Vagina (tissue), 2 donors: Measurements from ENCODE around the gene TM7SF2. TPM values are rescaled to one million over a fixed set of nuclear protein-coding genes. Genes with fewer than 3 reads are reported as not detected.

ENCODE experiments used
- DNase-seq, 2 donors: peaks; one replicate each; pipeline ENCODE4 v3.0.0-alpha.2; 2017; ENCODE audit errors: extremely low spot score in 2 of 2
- H3K27ac ChIP-seq: fragments of 200-600 bp; sonication (generic); one replicate; pipeline ENCODE4 v1.5.1; 2019
- H3K27me3 ChIP-seq: fragments of 200-600 bp; sonication (generic); one replicate; pipeline ENCODE4 v1.5.1; 2019
- H3K36me3 ChIP-seq, 2 donors: fragments of 200-600 bp; sonication (generic); one replicate each; pipeline ENCODE4 v1.5.1; 2017 to 2019
- H3K4me1 ChIP-seq: fragments of 200-600 bp; sonication (generic); one replicate; pipeline ENCODE4 v1.5.1; 2019
- H3K4me3 ChIP-seq, 2 donors: fragments of 200-600 bp; sonication (generic); 1 replicate in 1 of 2; 2 replicates in 1 of 2; pipeline ENCODE4 v1.5.1; 2016 to 2019
- H3K9me3 ChIP-seq: fragments of 200-600 bp; sonication (generic); one replicate; pipeline ENCODE4 v1.5.1; 2019
- CTCF ChIP-seq, 3 experiments: fragments of 450-650 bp in 2 of 3; fragments of 200-600 bp in 1 of 3; sonication (generic) in 1 of 3; IDR thresholded peaks; one replicate each; pipeline ENCODE4 v1.5.1; 2017 to 2019; ENCODE audit warnings: antibody characterized with exemption in 3 of 3, mild to moderate bottlenecking in 2 of 3, moderate library complexity in 2 of 3
- POLR2A ChIP-seq, 2 donors: fragments of 450-650 bp; IDR thresholded peaks; one replicate each; pipeline ENCODE4 v1.6.1; 2017; ENCODE audit warnings: antibody characterized with exemption in 2 of 2, mild to moderate bottlenecking in 2 of 2, moderate library complexity in 2 of 2
- POLR2AphosphoS5 ChIP-seq, 2 donors: sonication (generic); formaldehyde crosslinking; IDR thresholded peaks; one replicate each; pipeline ENCODE4 v1.9.0; 2017; ENCODE audit warnings: antibody characterized with exemption in 2 of 2, mild to moderate bottlenecking in 2 of 2, low read depth in 1 of 2; ENCODE audit not compliant: insufficient read depth in 1 of 2
- intact Hi-C: fragments of 100-400 bp; cut with DNase I; formaldehyde crosslinking; loops from one replicate; pipeline ENCODE4 v1.15.1; 2023
- total RNA-seq: library from RNA; depleted of rRNA; stranded (reverse); fragments of >200 nt; gene quantifications from one replicate; pipeline ENCODE4 v1.2.3, GENCODE V29; 2016

Gene TM7SF2
- total RNA-seq, 1 donor from 2014 or later, result 37.6 TPM

- DNase-seq, result no peak
- TF ChIP-seq POLR2AphosphoS5 (IDR thresholded peaks at IDR 0.05; ENCODE audit: insufficient read depth in 1 of 2, low read depth in 1 of 2) (no peak), CTCF (IDR thresholded peaks at IDR 0.05) (no peak), POLR2A (IDR thresholded peaks at IDR 0.05) (no peak)
- H3K27ac ChIP-seq, result no peak overlapping the region
- H3K4me1 ChIP-seq, result peaks cover under 1% of the 10 kb centered on the region
- H3K27me3 ChIP-seq, result no peaks in the 10 kb centered on the region
- H3K9me3 ChIP-seq, result no peaks in the 10 kb centered on the region
- H3K36me3 ChIP-seq, result no peaks in the 10 kb centered on the region
- H3K4me3 ChIP-seq, result no peak overlapping the region
- intact Hi-C loops, result no loop called here
Measured at GRCh38 chr11:65156256-65156655, 44.6 kb downstream of the TM7SF2 start.

- TF ChIP-seq CTCF (IDR thresholded peaks at IDR 0.05), result no peak
- TF ChIP-seq POLR2A (IDR thresholded peaks at IDR 0.05), result no peak
- no peak for TF ChIP-seq POLR2AphosphoS5 (IDR thresholded peaks at IDR 0.05; ENCODE audit: insufficient read depth in 1 of 2, low read depth in 1 of 2)
- H3K27ac ChIP-seq, result no peak overlapping the region
- intact Hi-C loops, result no loop called here
- no peaks in the 10 kb centered on the region for H3K9me3 ChIP-seq
- no peaks in the 10 kb centered on the region for H3K4me1 ChIP-seq
- H3K36me3 ChIP-seq, result no peaks in the 10 kb centered on the region
- H3K27me3 ChIP-seq, result no peaks in the 10 kb centered on the region
- no peak overlapping the region for H3K4me3 ChIP-seq
- DNase-seq, result no peak
Measured at GRCh38 chr11:65156926-65157325, 45.3 kb downstream of the TM7SF2 start.

GRCh38 chr11:65157336-65157735 is 45.7 kb downstream of the TM7SF2 start:
- TF ChIP-seq CTCF (IDR thresholded peaks at IDR 0.05) (no peak), POLR2A (IDR thresholded peaks at IDR 0.05) (no peak), POLR2AphosphoS5 (IDR thresholded peaks at IDR 0.05; ENCODE audit: insufficient read depth in 1 of 2, low read depth in 1 of 2) (no peak)
- H3K27ac ChIP-seq, result no peak overlapping the region
- H3K4me1 ChIP-seq, result no peaks in the 10 kb centered on the region
- H3K4me3 ChIP-seq, result no peak overlapping the region
- intact Hi-C loops, result no loop called here
- H3K9me3 ChIP-seq, result no peaks in the 10 kb centered on the region
- H3K27me3 ChIP-seq, result no peaks in the 10 kb centered on the region
- H3K36me3 ChIP-seq, result no peaks in the 10 kb centered on the region
- no peak for DNase-seq

GRCh38 chr11:65159012-65159411 is 47.3 kb downstream of the TM7SF2 start:
- no peaks in the 10 kb centered on the region for H3K4me1 ChIP-seq
- H3K27ac ChIP-seq, result no peak overlapping the region
- H3K36me3 ChIP-seq, result no peaks in the 10 kb centered on the region
- intact Hi-C loops, result no loop called here
- TF ChIP-seq POLR2A (IDR thresholded peaks at IDR 0.05) (no peak), POLR2AphosphoS5 (IDR thresholded peaks at IDR 0.05; ENCODE audit: insufficient read depth in 1 of 2, low read depth in 1 of 2) (no peak), CTCF (IDR thresholded peaks at IDR 0.05) (no peak)
- H3K27me3 ChIP-seq, result no peaks in the 10 kb centered on the region
- no peak overlapping the region for H3K4me3 ChIP-seq
- no peak for DNase-seq
- H3K9me3 ChIP-seq, result no peaks in the 10 kb centered on the region

GRCh38 chr11:65160643-65161042 is 49.0 kb downstream of the TM7SF2 start:
- Histone ChIP-seq H3K27me3 (no peaks in the 10 kb centered on the region), H3K4me1 (no peaks in the 10 kb centered on the region), H3K9me3 (no peaks in the 10 kb centered on the region), H3K36me3 (no peaks in the 10 kb centered on the region), H3K4me3 (no peak overlapping the region), H3K27ac (no peak overlapping the region)
- intact Hi-C loops, result no loop called here
- TF ChIP-seq POLR2A (IDR thresholded peaks at IDR 0.05) (no peak), CTCF (IDR thresholded peaks at IDR 0.05) (no peak), POLR2AphosphoS5 (IDR thresholded peaks at IDR 0.05; ENCODE audit: insufficient read depth in 1 of 2, low read depth in 1 of 2) (no peak)
- DNase-seq, result no peak
